GM12872 (cell line): ENCODE measurements around the gene BCAR3.

Experiments used
- CTCF ChIP-seq: IDR thresholded peaks from 3 replicates; pipeline ENCODE4 v1.5.1; 2011; ENCODE audit warnings: low read depth, mild to moderate bottlenecking, low read length, moderate library complexity; ENCODE audit not compliant: insufficient read depth

The BCAR3 gene

GRCh38 chr1:93518516-93518915 is 163.1 kb downstream of the BCAR3 start:
- TF ChIP-seq CTCF, result no peak

GRCh38 chr1:93516164-93516563 is 165.5 kb downstream of the BCAR3 start:
- TF ChIP-seq CTCF, result no peak
